GM18517 (cell line): ENCODE measurements around the gene ESYT2.
A peak's percentile ranks its signal among the peaks of the same experiment; 100 is the strongest.
"Not testable (repeated sequence)": the region's sequence is repeated elsewhere in the genome, so short reads cannot be mapped to it uniquely, and the experiment has no call there.

ENCODE experiments used
- ATAC-seq: cut with Tn5 transposase; IDR thresholded peaks from one replicate; pipeline ENCODE4 v1.9.1; 2021; ENCODE audit warnings: mild to moderate bottlenecking, moderate library complexity; ENCODE audit not compliant: unreplicated experiment

Gene ESYT2

GRCh38 chr7:158700008-158700407, 129.3 kb downstream of the ESYT2 start:
- no peak for ATAC-seq

DNA sequence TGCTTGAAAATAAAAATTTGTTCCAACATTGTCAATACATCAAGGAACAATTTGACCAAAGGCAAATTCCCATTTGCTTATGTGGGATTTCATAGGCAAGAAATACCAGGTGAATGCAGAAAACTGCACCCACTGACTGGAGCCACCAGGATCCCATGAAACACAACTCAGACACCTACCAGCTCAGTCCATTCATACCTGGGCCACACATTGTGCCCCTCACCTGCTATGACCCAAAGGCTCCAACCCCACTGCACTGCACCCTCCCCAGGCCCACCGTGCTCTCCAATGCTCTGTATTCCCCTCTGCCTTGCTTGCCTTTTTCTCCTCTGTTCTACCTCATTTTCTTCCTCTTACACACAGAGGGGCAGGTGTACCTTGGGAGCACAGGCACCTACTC, 130.0 kb downstream of the ESYT2 start:
- ATAC-seq = no peak

- no peak for ATAC-seq
Observed at GRCh38 chr7:158698657-158699195, 130.6 kb downstream of the ESYT2 start.

- not testable (repeated sequence) for ATAC-seq
Observed at GRCh38 chr7:158697597-158697996, 131.7 kb downstream of the ESYT2 start.

- ATAC-seq = peak; percentile 66
Observed at GRCh38 chr7:158695726-158696452, 133.4 kb downstream of the ESYT2 start.

DNA sequence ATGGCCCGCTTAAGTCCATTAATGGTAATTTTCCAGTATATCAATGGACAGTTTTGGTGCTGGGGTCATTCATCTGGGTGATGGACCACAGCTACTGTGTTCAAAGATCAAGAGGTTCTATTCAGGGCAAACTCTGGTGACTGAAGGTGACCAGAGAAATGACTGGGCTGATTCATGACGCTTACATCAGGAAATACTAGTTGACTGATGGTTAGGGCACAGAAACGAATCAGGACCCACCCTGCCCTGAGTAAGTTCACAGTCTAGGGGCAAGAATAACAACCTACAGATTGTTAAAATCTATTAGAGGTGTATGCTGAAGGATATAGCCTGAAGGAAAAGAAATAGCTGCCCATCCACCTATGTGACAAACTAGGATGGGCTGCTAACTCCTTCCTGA, 134.3 kb downstream of the ESYT2 start:
- ATAC-seq = no peak

DNA sequence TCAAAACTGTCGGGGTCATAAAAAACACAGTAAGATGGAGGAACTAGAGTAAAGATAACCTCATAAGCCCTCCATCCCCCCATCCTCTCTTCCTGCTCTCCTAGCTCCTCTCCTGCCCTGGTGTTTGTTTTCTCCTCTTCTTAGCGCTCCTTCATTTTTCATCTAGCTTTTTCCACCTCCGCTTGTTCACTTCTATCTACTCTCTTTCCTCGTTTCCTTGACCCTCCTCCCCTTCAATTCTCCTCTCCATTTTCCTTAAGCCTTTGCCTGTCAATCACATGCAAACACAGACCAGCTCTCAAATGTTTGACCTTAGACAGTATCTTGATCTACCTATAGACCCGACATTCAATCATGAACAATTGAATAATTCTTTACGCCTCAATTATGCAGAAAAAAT, 134.7 kb downstream of the ESYT2 start:
- ATAC-seq = no peak

DNA sequence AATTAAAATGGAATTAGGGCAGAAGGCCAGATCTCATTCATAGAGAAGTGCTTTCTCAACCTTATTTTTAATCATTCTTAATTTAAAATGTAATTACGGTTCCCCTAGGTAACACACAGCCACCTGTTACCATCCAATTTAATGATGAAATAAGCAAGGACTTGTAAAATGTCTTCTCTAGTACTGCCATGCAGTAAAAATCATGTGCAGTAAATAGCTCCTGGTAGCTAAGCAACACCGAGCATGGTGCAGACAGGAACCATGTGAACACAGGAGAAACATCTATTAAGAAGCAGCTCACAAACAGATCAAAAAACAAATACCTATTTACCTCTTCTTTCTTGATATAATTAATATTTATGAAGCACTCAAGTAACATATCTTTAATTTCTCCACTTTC, 139.8 kb downstream of the ESYT2 start:
- ATAC-seq = no peak

- ATAC-seq = no peak
Observed at GRCh38 chr7:158687406-158687805, 141.9 kb downstream of the ESYT2 start.

DNA sequence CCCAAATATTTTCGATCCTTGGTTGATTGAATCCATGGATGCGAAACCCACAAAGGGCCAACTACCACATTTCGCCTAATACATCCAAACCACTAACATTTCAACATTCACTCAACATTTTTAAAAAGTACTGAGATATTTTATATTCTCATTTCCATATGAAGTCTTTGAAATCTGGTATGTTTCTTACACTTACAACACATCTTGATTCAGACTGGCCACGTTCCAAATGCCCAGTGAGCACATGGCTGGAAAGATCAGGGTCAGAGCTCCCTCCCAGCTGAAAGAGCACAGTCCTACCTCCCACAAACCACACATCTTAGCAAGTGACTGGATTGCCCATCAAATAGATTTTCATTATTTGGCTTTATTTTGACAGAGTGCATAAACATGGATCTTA, 143.6 kb downstream of the ESYT2 start:
- ATAC-seq = no peak

DNA sequence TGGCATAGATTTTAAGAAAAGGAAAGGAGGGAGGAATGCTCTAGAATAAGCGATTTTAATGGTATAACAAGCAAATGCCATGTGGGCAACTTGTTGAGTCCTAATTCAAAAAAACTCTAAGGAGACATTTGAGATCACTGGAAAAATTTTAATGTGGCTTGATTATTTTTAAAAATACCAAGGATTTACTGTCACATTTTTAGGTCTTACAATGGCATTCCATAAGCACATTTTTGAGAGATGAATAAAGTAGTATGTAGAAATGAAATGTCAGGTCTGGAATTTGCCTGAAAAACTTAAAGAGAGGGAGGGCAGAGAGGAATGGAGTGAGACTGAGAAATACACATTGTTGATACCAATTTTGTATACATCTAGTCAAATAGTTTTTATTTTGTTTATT, 145.0 kb downstream of the ESYT2 start:
- ATAC-seq = no peak

DNA sequence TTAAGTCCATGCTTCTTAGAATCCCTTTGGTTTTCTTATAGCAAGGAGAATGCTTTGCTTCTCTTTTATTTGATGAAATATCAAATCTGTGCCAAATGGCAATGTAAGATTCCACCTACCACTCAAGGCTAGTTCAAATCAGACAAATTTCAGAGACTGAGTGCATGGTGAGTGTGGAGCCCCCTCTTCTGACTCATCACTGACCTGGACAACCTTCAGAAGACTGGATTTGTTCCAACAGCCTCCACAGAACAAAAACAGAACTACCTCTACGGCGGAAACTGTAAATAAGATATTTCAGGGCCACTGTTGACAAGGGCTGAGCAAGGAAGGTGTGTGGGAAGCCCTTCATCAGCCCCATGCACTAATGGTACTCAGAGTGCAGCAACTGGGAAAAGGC, 145.8 kb downstream of the ESYT2 start:
- ATAC-seq = no peak

DNA sequence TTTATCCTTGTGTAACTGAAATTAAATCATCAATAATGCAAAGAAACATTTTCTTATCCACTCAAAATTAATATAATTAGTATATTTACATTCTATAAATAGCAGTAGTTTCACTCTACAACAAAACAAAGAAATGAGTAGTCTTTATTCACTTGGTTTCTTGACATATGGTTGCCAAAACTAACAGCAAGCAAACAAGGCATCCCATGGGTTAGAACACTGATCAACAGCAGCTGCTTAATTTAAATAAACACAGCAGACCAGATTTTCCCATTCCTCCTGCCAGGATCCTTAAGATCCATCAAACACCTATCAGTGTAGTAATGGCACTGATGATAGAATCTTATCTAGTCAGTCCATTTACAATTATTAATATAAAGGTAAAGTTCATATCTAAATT, 146.9 kb downstream of the ESYT2 start:
- ATAC-seq = no peak
